ENCODE measurements around the gene DCLRE1A.
A peak's percentile ranks its signal among the peaks of the same experiment; 100 is the strongest.

The DCLRE1A gene

GRCh38 chr10:113854013-113854760 is at the start of gene DCLRE1A, which contains the start of gene NHLRC2:
Gene DCLRE1A, minus strand, starts transcription at chr10:113854082. Its CDS starts 900 bp downstream, at chr10:113853182.
Gene NHLRC2, plus strand, starts transcription at chr10:113854661. Its CDS starts 212 bp downstream, at chr10:113854873.
- peak; percentile 72 for DNase-seq

GRCh38 chr10:113899952-113900598 is 46.2 kb upstream of the DCLRE1A start:
- no peak for DNase-seq

GRCh38 chr10:113897693-113898618 is 44.1 kb upstream of the DCLRE1A start:
- no peak for DNase-seq

GRCh38 chr10:113895018-113895417 is 41.1 kb upstream of the DCLRE1A start:
- DNase-seq, result no peak

GRCh38 chr10:113894581-113894980 is 40.7 kb upstream of the DCLRE1A start:
- no peak for DNase-seq

- no peak for DNase-seq
Measured at GRCh38 chr10:113893570-113893969, 39.7 kb upstream of the DCLRE1A start.

DNA sequence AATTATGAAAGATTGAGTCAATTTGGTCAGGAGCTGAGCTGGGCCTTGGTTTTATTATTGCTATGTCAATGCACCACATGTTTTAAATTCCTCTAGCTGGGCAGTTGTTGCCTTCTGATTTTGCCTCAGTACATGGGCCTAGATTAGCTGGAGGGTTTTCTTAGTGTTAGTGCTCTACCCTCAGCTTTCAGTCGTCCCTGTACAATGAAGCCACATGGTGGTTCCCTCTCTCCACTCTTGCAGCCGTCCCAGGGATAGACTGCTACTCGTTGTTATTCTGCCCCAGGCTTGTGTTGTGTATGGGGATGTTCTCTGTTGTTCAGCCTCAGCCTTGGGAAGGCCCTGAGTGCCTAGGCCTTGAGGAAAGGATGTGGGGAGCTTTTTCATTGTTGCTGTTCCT is 37.6 kb upstream of the DCLRE1A start:
- DNase-seq, result no peak

GRCh38 chr10:113890769-113891168 is 36.9 kb upstream of the DCLRE1A start:
- DNase-seq, result no peak

DNA sequence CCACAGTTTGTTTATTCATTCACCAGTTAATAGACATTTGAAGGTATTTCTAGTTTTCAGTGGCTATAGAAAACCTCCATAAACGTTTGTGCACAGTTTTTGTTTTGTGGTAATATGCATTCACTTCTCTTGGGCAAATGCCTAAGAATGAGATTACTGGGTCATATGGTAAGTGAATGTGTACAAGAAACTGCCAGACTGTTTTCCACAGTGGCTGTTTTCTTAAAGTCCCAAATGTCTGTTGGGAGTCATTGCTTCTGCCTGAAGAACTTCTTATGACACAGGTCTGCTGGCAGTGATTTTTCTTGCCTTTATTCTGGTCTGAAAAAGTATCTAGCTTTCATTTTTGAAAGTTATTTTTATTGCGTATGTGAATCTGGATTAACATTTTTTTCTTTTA is 36.0 kb upstream of the DCLRE1A start:
- no peak for DNase-seq

DNA sequence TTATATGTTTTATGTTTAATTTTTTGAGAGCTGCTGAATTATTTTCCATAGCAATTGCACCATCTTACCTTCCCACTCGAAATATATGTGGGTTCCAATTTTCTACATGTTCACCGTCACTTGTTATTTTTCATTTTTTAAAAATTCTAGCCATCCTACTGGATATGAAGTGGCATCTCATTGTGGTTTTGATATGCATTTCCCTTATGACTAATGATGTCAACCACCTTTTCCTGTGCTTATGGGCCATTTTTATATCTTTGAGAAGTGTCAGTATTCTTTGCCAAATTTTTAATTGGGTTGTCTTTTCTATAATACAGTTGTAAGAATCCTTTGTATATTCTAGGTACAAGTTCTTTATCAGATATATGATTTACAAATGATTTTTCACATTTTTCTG is 28.4 kb upstream of the DCLRE1A start:
- DNase-seq, result peak; percentile 17

DNA sequence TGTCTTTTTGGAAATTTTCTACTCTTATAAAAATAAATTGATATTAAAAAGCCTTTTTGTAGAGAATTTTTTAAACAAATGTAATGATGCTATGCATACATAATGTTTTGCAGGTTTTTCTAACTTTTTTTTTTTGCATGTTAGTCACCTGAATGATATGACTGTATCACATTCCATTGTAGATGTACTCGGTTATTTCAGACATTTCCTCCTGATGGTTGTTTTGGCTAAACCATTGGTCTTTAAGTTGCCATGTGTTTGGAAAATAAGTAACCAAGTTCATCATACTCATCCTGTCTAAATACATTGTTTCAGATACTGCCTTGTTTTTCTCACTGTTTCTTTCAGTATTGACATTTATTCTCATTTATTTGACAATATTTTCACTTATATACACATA is 26.4 kb upstream of the DCLRE1A start:
- no peak for DNase-seq

DNA sequence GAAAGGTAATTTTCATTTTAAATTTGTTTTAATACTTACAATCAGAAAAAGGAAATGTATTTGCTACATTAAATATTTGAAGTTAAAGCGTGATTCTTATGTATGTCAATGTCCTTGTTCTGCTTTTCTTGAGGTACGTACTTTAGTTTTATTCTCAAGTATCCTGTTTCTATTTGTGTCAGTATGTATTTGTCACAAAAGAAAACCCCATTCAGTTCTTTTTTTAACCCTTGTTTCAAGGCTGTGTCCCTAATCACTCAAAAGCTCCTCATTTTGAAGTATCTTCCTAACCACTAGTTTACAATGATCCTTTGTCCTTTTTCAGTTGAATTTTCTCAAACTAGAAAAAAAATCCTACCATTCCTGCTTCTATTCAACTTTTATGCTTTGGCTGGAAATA is 25.8 kb upstream of the DCLRE1A start:
- DNase-seq, result no peak

- no peak for DNase-seq
Measured at GRCh38 chr10:113876461-113876860, 22.6 kb upstream of the DCLRE1A start.

- DNase-seq, result no peak
Measured at GRCh38 chr10:113875212-113875611, 21.3 kb upstream of the DCLRE1A start.

- no peak for DNase-seq
Measured at GRCh38 chr10:113872139-113873030, 18.5 kb upstream of the DCLRE1A start.

DNA sequence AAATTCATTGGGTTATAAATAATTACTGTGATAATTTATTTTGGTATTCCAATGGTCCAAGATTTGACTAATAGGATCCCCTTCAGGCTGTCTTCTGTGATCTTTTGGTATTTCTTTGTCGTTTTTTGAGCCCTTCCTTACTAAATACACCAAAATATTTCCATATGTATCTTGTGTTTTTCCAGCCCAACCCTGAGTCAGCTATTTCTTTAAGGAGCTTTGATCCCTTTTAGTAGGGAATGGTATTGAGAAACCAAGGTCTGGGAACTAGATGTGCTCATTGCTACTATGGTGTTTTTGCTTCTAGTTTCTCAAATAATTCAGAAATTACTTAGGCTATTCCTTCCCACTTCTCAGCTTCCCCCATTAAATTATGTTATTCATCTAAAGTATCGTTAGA is 15.9 kb upstream of the DCLRE1A start:
- DNase-seq, result no peak

DNA sequence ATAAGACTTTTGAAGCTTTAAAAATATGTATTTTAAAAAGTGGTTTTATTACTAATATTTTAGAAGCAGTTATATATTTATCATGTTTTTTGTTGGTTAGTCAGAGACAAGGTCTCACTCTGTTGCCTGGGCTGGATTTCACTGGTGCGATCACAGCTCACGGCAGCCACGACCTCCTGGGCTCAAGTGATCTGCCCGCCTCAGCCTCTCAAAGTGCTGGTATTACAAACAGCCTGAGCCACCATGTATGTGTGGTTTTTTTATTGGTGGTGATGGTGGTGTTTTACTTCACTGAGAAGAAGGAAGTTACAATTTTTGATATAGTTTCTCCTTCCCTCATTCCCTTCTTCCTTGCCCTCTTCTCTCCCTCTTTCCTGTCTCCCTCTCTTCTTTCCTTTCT is 14.0 kb upstream of the DCLRE1A start:
- no peak for DNase-seq

- DNase-seq, result no peak
Measured at GRCh38 chr10:113866551-113867394, 12.9 kb upstream of the DCLRE1A start.

- DNase-seq, result no peak
Measured at GRCh38 chr10:113865901-113866300, 12.0 kb upstream of the DCLRE1A start.

DNA sequence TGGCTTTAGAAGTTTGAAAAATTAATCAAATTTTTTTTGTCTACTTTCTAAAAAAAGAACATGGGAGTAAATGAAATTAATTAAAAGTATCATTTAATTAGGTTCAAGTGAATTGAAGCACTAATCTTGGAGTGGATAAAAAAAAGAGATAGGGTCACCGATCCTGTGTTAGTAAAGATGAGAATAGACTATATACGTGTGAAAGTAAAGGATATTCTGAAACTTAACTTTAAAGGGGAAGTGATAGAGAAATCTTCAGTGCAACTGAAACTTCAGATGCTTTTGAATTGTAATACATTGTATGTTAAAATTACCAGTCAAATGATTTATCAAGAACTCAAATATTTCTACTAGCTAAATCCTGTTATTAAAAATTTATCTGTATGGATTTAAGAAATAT is 5.4 kb upstream of the DCLRE1A start:
- DNase-seq, result no peak

GRCh38 chr10:113858541-113858940 is 4.7 kb upstream of the DCLRE1A start:
- DNase-seq, result no peak

Data from activated CD4-positive, alpha-beta T cell treated with anti-CD3 and anti-CD28 coated beads, Interleukin-2, amount 50 U/mL, for 16 hours (primary cell).